Prostate gland (tissue), 2 donors: Measurements from ENCODE around the gene GANAB. TPM values are rescaled to one million over a fixed set of nuclear protein-coding genes. Genes with fewer than 3 reads are reported as not detected.
"Not testable (repeated sequence)": the region's sequence is repeated elsewhere in the genome, so short reads cannot be mapped to it uniquely, and the experiment has no call there.

Experiments used
- DNase-seq: peaks from one replicate; pipeline ENCODE4 v3.0.0-alpha.2; 2019; ENCODE audit warnings: low spot score
- H3K27ac ChIP-seq, 2 donors: fragments of 200-600 bp; sonication (generic); 2 replicates each; pipeline ENCODE4 v1.5.1; 2017 to 2019
- H3K27me3 ChIP-seq: fragments of 200-600 bp; sonication (generic); replicated peaks from 2 replicates; pipeline ENCODE4 v1.5.1; 2019; ENCODE audit not compliant: insufficient read depth
- H3K36me3 ChIP-seq, 2 donors: fragments of 200-600 bp; sonication (generic); 1 replicate in 1 of 2; 2 replicates in 1 of 2; pipeline versions ENCODE4 v1.5.1 to v1.8.1; 2017 to 2019
- H3K4me1 ChIP-seq: fragments of 200-600 bp; sonication (generic); replicated peaks from 2 replicates; pipeline ENCODE4 v1.5.1; 2019
- H3K4me3 ChIP-seq, 2 donors: fragments of 200-600 bp; sonication (generic); 2 replicates each; pipeline ENCODE4 v1.5.1; 2017 to 2019
- H3K9me3 ChIP-seq: fragments of 200-600 bp; sonication (generic); 2 replicates; pipeline ENCODE4 v1.5.1; 2017
- CTCF ChIP-seq, 4 experiments: fragments of 200-600 bp in 2 of 4; fragments of 450-650 bp in 2 of 4; sonication (generic) in 2 of 4; IDR thresholded peaks; 1 replicate in 3 of 4; 2 replicates in 1 of 4; pipeline ENCODE4 v1.5.1; 2016 to 2019; ENCODE audit warnings: antibody characterized with exemption in 4 of 4, mild to moderate bottlenecking in 2 of 4, moderate library complexity in 2 of 4
- POLR2A ChIP-seq: fragments of 450-650 bp; IDR thresholded peaks from one replicate; pipeline ENCODE4 v1.6.1; 2016; ENCODE audit warnings: antibody characterized with exemption, mild to moderate bottlenecking
- POLR2AphosphoS5 ChIP-seq: sonication (generic); formaldehyde crosslinking; IDR thresholded peaks from one replicate; pipeline ENCODE4 v1.6.1; 2017; ENCODE audit warnings: antibody characterized with exemption
- WGBS: methylation state at CpG from one replicate; pipeline ENCODE4 v1.1.5; 2018; 5-methylcytosine and 5-hydroxymethylcytosine counted together
- intact Hi-C: fragments of 100-400 bp; cut with DNase I; formaldehyde crosslinking; loops from one replicate; pipeline ENCODE4 v1.14.2; 2022
- total RNA-seq, 2 donors: library from RNA; depleted of rRNA; stranded (reverse); fragments of >200 nt; gene quantifications; one replicate each; pipeline ENCODE4 v1.1.0, GENCODE V29; 2016

The GANAB gene
- total RNA-seq, result 100 to 1,000 TPM; 163 to 199 TPM

DNA sequence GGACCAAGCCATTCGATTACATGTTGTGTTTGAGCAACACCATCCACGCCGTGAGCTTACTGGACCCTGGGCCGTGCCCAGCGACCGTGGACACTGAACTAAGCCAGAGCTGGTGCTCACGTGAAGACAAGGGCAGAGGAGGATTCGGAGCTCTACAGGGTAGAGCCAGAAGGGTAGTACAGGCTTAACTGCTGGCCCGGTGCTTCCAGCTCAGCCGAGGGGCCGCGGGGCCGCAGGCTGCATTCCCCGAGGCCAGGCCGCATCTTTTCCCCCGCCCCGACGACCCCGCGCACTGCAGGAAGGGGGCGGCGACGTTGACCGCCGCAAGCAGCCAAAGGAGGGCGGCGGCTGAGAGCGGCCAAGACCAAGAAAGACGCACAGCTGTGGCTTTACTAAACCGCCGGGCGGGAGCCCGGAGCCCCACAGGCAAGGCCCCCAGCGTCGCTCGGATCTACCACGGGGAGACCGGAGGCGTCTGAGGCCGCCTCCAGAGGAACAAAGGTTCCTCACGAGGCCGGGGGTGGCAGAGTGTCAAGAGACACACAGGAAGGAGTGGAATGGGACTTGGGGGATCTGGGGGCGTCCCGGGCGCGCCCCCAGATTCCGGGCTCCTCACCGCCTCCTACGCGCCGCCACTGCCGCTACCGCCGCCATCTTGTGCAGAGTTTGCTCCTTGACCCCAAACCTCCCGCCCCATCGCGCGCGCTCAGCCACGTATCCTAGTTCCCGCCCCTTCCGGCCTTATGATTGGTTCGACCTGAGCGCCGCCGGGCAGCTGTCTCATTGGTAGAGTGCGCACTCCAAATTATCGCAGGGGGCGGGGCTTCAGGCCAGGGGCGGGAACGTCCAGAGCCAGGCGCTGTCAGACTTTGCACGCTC lies at the start of gene GANAB:
Gene GANAB (minus strand): TSS at position 668 of the 879 bp plus-strand sequence. CDS start 14 bp downstream, at position 654.
- Histone ChIP-seq H3K27me3 (no peaks in the 10 kb centered on the region), H3K27ac (peak within 1 kb of the TSS; percentile 86 to 89), H3K4me3 (peak within 1 kb of the TSS; percentile 73 to 98), H3K4me1 (no peaks in the 10 kb centered on the region), H3K9me3 (no peaks in the 10 kb centered on the region), H3K36me3 (peaks cover 0 to 2% of the 10 kb centered on the region in 2 donors)
- intact Hi-C loops, result no loop called here
- TF ChIP-seq CTCF (IDR thresholded peaks at IDR 0.05) (no peak), POLR2A (peak; percentile 75), POLR2AphosphoS5 (peak; percentile 98)
- peak; percentile 100 for DNase-seq
- 0% methylated on average over 69 of the region's 73 CpGs for WGBS

GRCh38 chr11:62694455-62695167 lies 48.2 kb upstream of the GANAB start:
- Histone ChIP-seq H3K4me3 (no peak overlapping the region), H3K27ac (no peak overlapping the region), H3K4me1 (no peaks in the 10 kb centered on the region), H3K9me3 (no peaks in the 10 kb centered on the region), H3K27me3 (no peaks in the 10 kb centered on the region), H3K36me3 (peaks cover 4 to 11% of the 10 kb centered on the region in 2 donors)
- no peak for TF ChIP-seq POLR2A
- TF ChIP-seq CTCF (IDR thresholded peaks at IDR 0.05), result peak; percentile 31 to 71 (median 66)
- TF ChIP-seq POLR2AphosphoS5, result peak; percentile 37
- WGBS, result 51% methylated on average over 14 of the region's 14 CpGs
- intact Hi-C loops, result loop anchor here (5.0 kb wide), 1 partner anchor 312 kb away; no protein-coding TSS in a partner anchor
- peak; percentile 75 for DNase-seq

DNA sequence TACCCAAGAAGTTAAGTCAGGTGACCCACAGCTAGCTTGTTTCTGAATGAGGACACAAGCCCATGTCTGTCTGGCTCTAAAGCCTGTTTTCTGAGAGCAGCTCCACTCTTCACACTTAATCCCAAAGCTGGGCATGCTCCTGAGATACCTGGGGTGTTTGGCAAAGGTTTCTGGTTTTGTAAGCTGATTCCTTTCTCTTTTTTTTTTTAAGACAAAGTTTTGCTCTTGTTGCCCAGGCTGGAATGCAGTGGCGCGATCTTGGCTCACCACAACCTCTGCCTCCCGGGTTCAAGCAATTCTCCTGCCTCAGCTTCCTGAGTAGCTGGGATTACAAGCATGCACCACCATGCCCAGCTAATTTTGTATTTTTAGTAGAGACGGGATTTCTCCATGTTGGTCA lies 47.2 kb upstream of the GANAB start:
- H3K27ac ChIP-seq, DNase-seq, H3K4me3 ChIP-seq, H3K27me3 ChIP-seq, H3K4me1 ChIP-seq, H3K9me3 ChIP-seq, intact Hi-C loops: not testable (repeated sequence)
- peaks cover 4 to 11% of the 10 kb centered on the region in 2 donors for H3K36me3 ChIP-seq
- 70% methylated on average over 4 of the region's 4 CpGs for WGBS

DNA sequence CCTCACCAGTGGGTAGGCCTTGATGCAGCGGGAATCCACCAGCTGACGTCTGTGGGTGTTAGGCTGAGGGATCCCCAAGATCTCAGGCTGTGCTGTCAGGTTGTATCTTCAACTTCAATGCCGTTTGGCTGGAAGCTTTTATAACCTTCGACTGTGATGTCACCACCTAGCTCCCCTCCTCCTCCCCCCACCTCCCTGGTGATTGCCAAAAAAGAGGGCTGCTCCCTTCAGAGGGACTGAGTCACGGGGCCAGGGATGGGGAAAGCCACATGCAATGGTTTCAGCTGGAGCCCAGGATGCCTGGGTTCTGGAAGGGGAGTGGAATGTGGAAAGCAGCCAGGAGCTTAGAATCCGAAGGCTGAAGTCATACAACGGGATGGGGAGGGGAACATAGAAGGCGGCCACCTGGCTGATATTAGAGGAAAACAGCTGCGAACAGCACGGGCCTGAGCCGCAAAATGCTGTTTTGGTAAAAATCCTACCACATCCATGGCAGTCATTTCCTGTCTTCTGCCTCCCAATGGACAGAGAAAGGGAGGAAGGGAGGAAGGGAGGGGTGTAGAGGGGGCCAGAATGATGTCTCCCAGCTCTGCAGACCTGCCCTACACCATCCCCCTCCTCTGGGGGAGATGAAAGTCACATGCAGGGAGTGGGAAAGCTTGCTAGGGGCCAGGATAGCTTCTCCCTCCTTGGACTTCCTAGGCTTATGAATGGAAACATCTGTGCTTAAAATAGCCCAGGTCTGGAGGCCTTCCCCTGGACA lies 43.2 kb upstream of the GANAB start, which contains the start of gene LRRN4CL:
Gene LRRN4CL (minus strand): TSS at position 110 of the 763 bp plus-strand sequence. CDS start 1,022 bp downstream, outside the sequence.
- TF ChIP-seq POLR2AphosphoS5 (no peak), CTCF (IDR thresholded peaks at IDR 0.05) (no peak), POLR2A (no peak)
- no peak for DNase-seq
- 41% methylated on average over 11 of the region's 11 CpGs for WGBS
- H3K27me3 ChIP-seq, result no peaks in the 10 kb centered on the region
- no peaks in the 10 kb centered on the region for H3K4me1 ChIP-seq
- peaks cover 4 to 11% of the 10 kb centered on the region in 2 donors for H3K36me3 ChIP-seq
- no peaks in the 10 kb centered on the region for H3K9me3 ChIP-seq
- peak within 1 kb of the TSS; percentile 41 to 47 for H3K27ac ChIP-seq
- intact Hi-C loops, result no loop called here
- H3K4me3 ChIP-seq, result peak within 1 kb of the TSS in 1 of 2 donors; percentile 6

DNA sequence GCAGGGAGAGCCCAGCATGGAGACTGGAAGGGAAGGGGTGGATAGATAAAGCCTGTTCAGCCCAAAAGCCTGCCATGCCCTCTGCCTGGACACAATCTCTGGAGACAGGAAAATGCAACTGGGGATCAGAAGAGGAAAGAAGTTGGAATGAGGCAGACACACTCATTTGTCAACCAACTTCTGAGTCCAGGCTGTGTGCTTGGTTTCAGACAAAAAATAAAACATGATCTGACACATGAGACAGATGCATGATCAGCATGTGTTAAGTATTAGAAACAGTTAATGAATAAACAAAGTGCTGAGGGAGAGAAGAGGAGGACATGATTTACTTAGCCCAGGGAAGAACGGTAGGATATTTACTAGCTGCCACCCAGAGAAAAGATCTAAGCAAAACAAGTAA lies 42.1 kb upstream of the GANAB start:
- WGBS, result 30% methylated on average over 1 of the region's 1 CpG

More for the DNA sequence above, 42.1 kb upstream of the GANAB start:
- H3K4me3 ChIP-seq, result peak overlapping the region in 1 of 2 donors; percentile 6
- H3K36me3 ChIP-seq, result peaks cover 4 to 11% of the 10 kb centered on the region in 2 donors
- intact Hi-C loops, result no loop called here
- H3K27ac ChIP-seq, result no peak overlapping the region
- H3K4me1 ChIP-seq, result no peaks in the 10 kb centered on the region
- no peaks in the 10 kb centered on the region for H3K27me3 ChIP-seq
- no peak for DNase-seq
- H3K9me3 ChIP-seq, result no peaks in the 10 kb centered on the region
- TF ChIP-seq POLR2AphosphoS5 (no peak), POLR2A (no peak), CTCF (IDR thresholded peaks at IDR 0.05) (no peak)
